GM21717 (cell line): ENCODE measurements around the gene ALDH1A2.

ENCODE experiments used
- ATAC-seq: cut with Tn5 transposase; IDR thresholded peaks from one replicate; pipeline ENCODE4 v1.9.1; 2021; ENCODE audit warnings: mild to moderate bottlenecking, moderate library complexity; ENCODE audit not compliant: unreplicated experiment

Gene ALDH1A2

DNA sequence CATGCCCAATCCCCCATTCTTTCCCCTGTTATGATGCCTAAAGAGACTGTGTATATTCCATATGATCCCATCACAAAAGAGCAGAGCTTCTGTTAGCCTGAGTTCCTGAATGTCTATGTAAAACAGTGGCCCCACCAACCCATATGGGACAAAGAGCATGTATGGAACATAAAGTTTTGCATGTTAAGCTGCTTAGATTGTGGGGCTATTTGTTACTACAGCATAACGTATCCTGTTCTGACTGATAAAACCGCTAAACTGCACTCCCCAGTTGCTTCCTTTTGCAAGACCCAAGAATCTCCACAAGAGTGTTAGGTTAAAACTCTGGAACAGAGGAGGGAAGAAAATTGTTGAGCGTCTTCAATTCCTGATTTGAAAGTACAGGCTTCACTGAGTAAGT is 154.8 kb downstream of the ALDH1A2 start:
- ATAC-seq = no peak

DNA sequence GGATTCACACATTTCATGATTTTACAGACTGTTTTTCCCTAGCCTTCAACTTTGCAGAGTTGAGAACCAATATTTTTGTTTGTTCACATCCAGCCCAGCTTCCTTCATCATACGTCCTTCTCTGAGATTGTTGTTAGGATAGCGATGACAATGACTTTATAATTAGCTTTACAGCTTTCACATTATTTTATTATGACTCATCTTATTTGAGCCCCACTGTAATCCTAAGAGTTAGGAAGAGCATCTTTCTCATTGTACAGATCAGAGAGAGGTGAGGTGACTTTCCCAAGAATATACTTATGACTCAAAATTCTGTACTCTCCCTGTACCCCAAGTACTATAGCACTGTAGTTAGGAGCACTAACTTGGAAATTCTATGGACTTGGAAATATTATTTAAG is 156.1 kb downstream of the ALDH1A2 start:
- no peak for ATAC-seq

GRCh38 chr15:57903626-57904025 is 161.9 kb downstream of the ALDH1A2 start:
- ATAC-seq = no peak
